Kidney (tissue), 14 donors: ENCODE data around the gene IGF1R. TPM values are rescaled to one million over a fixed set of nuclear protein-coding genes. Genes with fewer than 3 reads are reported as not detected.

ENCODE experiments used
- DNase-seq, 5 donors: peaks; one replicate each; pipeline ENCODE4 v3.0.0-alpha.2; 2013 to 2020
- FAIRE-seq: peaks from 2 replicates; lab custom pipeline; 2012; peaks lifted over from hg19 to GRCh38; lab: Jason Lieb, UNC
- H3K27ac ChIP-seq, 2 donors: one replicate each; pipeline ENCODE4 v1.7.0; 2013; ENCODE audit warnings: low read depth in 2 of 2, low read length in 2 of 2, inconsistent platforms in 1 of 2
- H3K27me3 ChIP-seq: one replicate; pipeline ENCODE4 v1.7.1; 2013; ENCODE audit warnings: low read length, inconsistent platforms; ENCODE audit not compliant: control insufficient read depth, insufficient read depth
- H3K36me3 ChIP-seq, 3 donors: one replicate each; pipeline versions ENCODE4 v1.7.0 to v1.7.1; 2013; ENCODE audit warnings: low read length in 3 of 3, control low read depth in 1 of 3, inconsistent platforms in 1 of 3; ENCODE audit not compliant: insufficient read depth in 3 of 3, control insufficient read depth in 2 of 3
- H3K4me1 ChIP-seq, 3 donors: one replicate each; pipeline versions ENCODE4 v1.7.0 to v1.7.1; 2013; ENCODE audit warnings: low read length in 3 of 3, inconsistent platforms in 1 of 3, low read depth in 1 of 3; ENCODE audit not compliant: control insufficient read depth in 2 of 3, insufficient read depth in 2 of 3
- H3K4me3 ChIP-seq, 3 donors: one replicate each; pipeline versions ENCODE4 v1.7.0 to v1.8.1; 2013; ENCODE audit warnings: low read length in 3 of 3, control low read depth in 1 of 3, inconsistent platforms in 1 of 3
- H3K9ac ChIP-seq, 3 donors: one replicate each; pipeline versions ENCODE4 v1.7.0 to v1.7.1; 2013; ENCODE audit warnings: low read length in 3 of 3, control low read depth in 1 of 3, inconsistent platforms in 1 of 3
- H3K9me3 ChIP-seq, 3 donors: one replicate each; pipeline versions ENCODE4 v1.7.0 to v1.7.1; 2013; ENCODE audit warnings: low read length in 3 of 3, control low read depth in 1 of 3, inconsistent platforms in 1 of 3; ENCODE audit not compliant: control insufficient read depth in 2 of 3, insufficient read depth in 1 of 3
- CTCF ChIP-seq: IDR thresholded peaks from 3 replicates; pipeline ENCODE4 v1.5.1; 2012; ENCODE audit warnings: mild to moderate bottlenecking, moderate library complexity, borderline replicate concordance; ENCODE audit not compliant: insufficient read depth; ENCODE audit errors: extremely low read depth
- intact Hi-C: fragments of 100-400 bp; cut with DNase I; formaldehyde crosslinking; loops from one replicate; pipeline ENCODE4 v1.11.1; 2022
- polyA plus RNA-seq: library from polyadenylated mRNA; stranded (reverse); fragments of 350-450 nt; fragmentation: Illumina TruSeq; extraction: RNeasy Lipid Tissue Mini Kit (QIAGEN cat#74804); gene quantifications from one replicate; pipeline ENCODE4 v1.2.3, GENCODE V29; 2014; ENCODE audit warnings: low read depth, low replicate concordance; ENCODE audit not compliant: insufficient read depth
- total RNA-seq: library from RNA; stranded (reverse); fragmentation: NEBNext Ultra II Directional; extraction: Animal tissue kit (Norgen Biotek cat#: 25700); gene quantifications from one replicate; pipeline ENCODE4 v1.2.1, GENCODE V29; 2021
- donor health status: control.
- donor health status: control.
- donor health status: control.
- donor health status: control.
- donor health status: control.
- donor health status: DM: yes; HTN: yes; CAD: no.
- donor health status: Normal renal cell carcinoma (clear cell type).

The IGF1R gene
- total and polyA plus RNA-seq, 2 donors from 2014 or later, result 6.5 to 73.2 TPM

GRCh38 chr15:98874370-98874769 is 226.0 kb downstream of the IGF1R start:
- no peaks in the 10 kb centered on the region for H3K36me3 ChIP-seq
- no peak overlapping the region for H3K4me3 ChIP-seq
- H3K27ac ChIP-seq, result no peak overlapping the region
- TF ChIP-seq CTCF, result no peak
- no peak overlapping the region for H3K9ac ChIP-seq
- H3K4me1 ChIP-seq, result peaks cover 0 to 17% (median 11%) of the 10 kb centered on the region in 3 donors
- H3K9me3 ChIP-seq, result no peaks in the 10 kb centered on the region
- DNase-seq (no peak), FAIRE-seq (no peak)
- intact Hi-C loops, result no loop called here
- no peaks in the 10 kb centered on the region for H3K27me3 ChIP-seq

GRCh38 chr15:98874773-98875172 is 226.4 kb downstream of the IGF1R start:
- FAIRE-seq (no peak), DNase-seq (no peak)
- Histone ChIP-seq H3K36me3 (no peaks in the 10 kb centered on the region), H3K4me3 (no peak overlapping the region), H3K27ac (no peak overlapping the region), H3K9me3 (no peaks in the 10 kb centered on the region), H3K4me1 (peaks cover 0 to 17% (median 11%) of the 10 kb centered on the region in 3 donors), H3K9ac (no peak overlapping the region), H3K27me3 (no peaks in the 10 kb centered on the region)
- intact Hi-C loops, result no loop called here
- TF ChIP-seq CTCF, result no peak

- FAIRE-seq, result no peak
- intact Hi-C loops, result no loop called here
These were observed 227.0 kb downstream of the IGF1R start for GRCh38 chr15:98875309-98875708.

More at GRCh38 chr15:98875309-98875708, 227.0 kb downstream of the IGF1R start:
- Histone ChIP-seq H3K36me3 (no peaks in the 10 kb centered on the region), H3K27ac (no peak overlapping the region), H3K4me1 (peaks cover 0 to 17% (median 11%) of the 10 kb centered on the region in 3 donors), H3K9me3 (no peaks in the 10 kb centered on the region), H3K27me3 (no peaks in the 10 kb centered on the region), H3K4me3 (no peak overlapping the region), H3K9ac (no peak overlapping the region)
- DNase-seq, result no peak
- TF ChIP-seq CTCF, result no peak
